ENCODE results near the gene RSRC1.
"Not testable (repeated sequence)": the region's sequence is repeated elsewhere in the genome, so short reads cannot be mapped to it uniquely, and the experiment has no call there.

RSRC1 gene

GRCh38 chr3:158407844-158408517, 298.1 kb downstream of the RSRC1 start:
- Histone ChIP-seq H3K27ac (ENCODE audit: low read length) (no peak overlapping the region), H3K9ac (ENCODE audit: low read length) (no peak overlapping the region), H3K27me3 (ENCODE audit: low read depth, low read length) (no peaks in the 10 kb centered on the region), H4K20me1 (ENCODE audit: insufficient read depth, low read length) (no peaks in the 10 kb centered on the region), H3K9me3 (ENCODE audit: insufficient read depth, low read length) (no peaks in the 10 kb centered on the region), H3K4me3 (ENCODE audit: low read length) (no peak overlapping the region), H3K79me2 (ENCODE audit: low read length) (no peaks in the 10 kb centered on the region), H3K36me3 (replicated peaks; ENCODE audit: low read depth, low read length) (no peaks in the 10 kb centered on the region), H3K4me2 (ENCODE audit: low read length) (no peak overlapping the region), H2AFZ (ENCODE audit: low read depth, low read length) (no peak overlapping the region), H3K4me1 (ENCODE audit: low read length) (no peaks in the 10 kb centered on the region)
- no peak for TF ChIP-seq EZH2phosphoT487 (IDR thresholded peaks at IDR 0.05; ENCODE audit: low read depth)
- TF ChIP-seq CTCF (IDR thresholded peaks at IDR 0.05; ENCODE audit: low read depth, low read length): no peak

GRCh38 chr3:158408518-158408897, 298.6 kb downstream of the RSRC1 start:
- not testable (repeated sequence) for H3K4me1 ChIP-seq (ENCODE audit: low read length); H3K36me3 ChIP-seq (replicated peaks; ENCODE audit: low read depth, low read length); H3K4me2 ChIP-seq (ENCODE audit: low read length); H3K27ac ChIP-seq (ENCODE audit: low read length); H3K27me3 ChIP-seq (ENCODE audit: low read depth, low read length); H3K79me2 ChIP-seq (ENCODE audit: low read length); H3K9me3 ChIP-seq (ENCODE audit: insufficient read depth, low read length); H3K4me3 ChIP-seq (ENCODE audit: low read length); H4K20me1 ChIP-seq (ENCODE audit: insufficient read depth, low read length); H2AFZ ChIP-seq (ENCODE audit: low read depth, low read length); H3K9ac ChIP-seq (ENCODE audit: low read length)

GRCh38 chr3:158418035-158418434, 308.1 kb downstream of the RSRC1 start:
- H3K4me2 ChIP-seq (ENCODE audit: low read length): no peak overlapping the region
- H3K79me2 ChIP-seq (ENCODE audit: low read length): no peaks in the 10 kb centered on the region
- H3K4me3 ChIP-seq (ENCODE audit: low read length): no peak overlapping the region
- H3K4me1 ChIP-seq (ENCODE audit: low read length): peaks cover 27% of the 10 kb centered on the region
- H3K27me3 ChIP-seq (ENCODE audit: low read depth, low read length): no peaks in the 10 kb centered on the region
- no peak for TF ChIP-seq CTCF (IDR thresholded peaks at IDR 0.05; ENCODE audit: low read depth, low read length)
- no peak overlapping the region for H3K27ac ChIP-seq (ENCODE audit: low read length)
- no peaks in the 10 kb centered on the region for H3K9me3 ChIP-seq (ENCODE audit: insufficient read depth, low read length)
- H2AFZ ChIP-seq (ENCODE audit: low read depth, low read length): no peak overlapping the region
- H3K36me3 ChIP-seq (replicated peaks; ENCODE audit: low read depth, low read length): no peaks in the 10 kb centered on the region
- H3K9ac ChIP-seq (ENCODE audit: low read length): no peak overlapping the region
- H4K20me1 ChIP-seq (ENCODE audit: insufficient read depth, low read length): no peaks in the 10 kb centered on the region

- Histone ChIP-seq H3K27ac (ENCODE audit: low read length) (peak overlapping the region; percentile 78), H3K27me3 (ENCODE audit: low read depth, low read length) (no peaks in the 10 kb centered on the region), H3K9me3 (ENCODE audit: insufficient read depth, low read length) (no peaks in the 10 kb centered on the region), H3K9ac (ENCODE audit: low read length) (peak overlapping the region; percentile 21; the same call in 1 of the 2 replicates), H4K20me1 (ENCODE audit: insufficient read depth, low read length) (no peaks in the 10 kb centered on the region), H3K36me3 (replicated peaks; ENCODE audit: low read depth, low read length) (no peaks in the 10 kb centered on the region), H3K79me2 (ENCODE audit: low read length) (no peaks in the 10 kb centered on the region), H3K4me2 (ENCODE audit: low read length) (peak overlapping the region; percentile 71), H3K4me3 (ENCODE audit: low read length) (peak overlapping the region; percentile 3; the same call in 1 of the 2 replicates), H2AFZ (ENCODE audit: low read depth, low read length) (no peak overlapping the region), H3K4me1 (ENCODE audit: low read length) (peaks cover 27% of the 10 kb centered on the region)
- TF ChIP-seq EZH2phosphoT487 (IDR thresholded peaks at IDR 0.05; ENCODE audit: low read depth) (no peak), CTCF (IDR thresholded peaks at IDR 0.05; ENCODE audit: low read depth, low read length) (no peak)
These were observed 310.1 kb downstream of the RSRC1 start for GRCh38 chr3:158419820-158420653.
